ENCODE data around the gene CFDP1.

Gene CFDP1

DNA sequence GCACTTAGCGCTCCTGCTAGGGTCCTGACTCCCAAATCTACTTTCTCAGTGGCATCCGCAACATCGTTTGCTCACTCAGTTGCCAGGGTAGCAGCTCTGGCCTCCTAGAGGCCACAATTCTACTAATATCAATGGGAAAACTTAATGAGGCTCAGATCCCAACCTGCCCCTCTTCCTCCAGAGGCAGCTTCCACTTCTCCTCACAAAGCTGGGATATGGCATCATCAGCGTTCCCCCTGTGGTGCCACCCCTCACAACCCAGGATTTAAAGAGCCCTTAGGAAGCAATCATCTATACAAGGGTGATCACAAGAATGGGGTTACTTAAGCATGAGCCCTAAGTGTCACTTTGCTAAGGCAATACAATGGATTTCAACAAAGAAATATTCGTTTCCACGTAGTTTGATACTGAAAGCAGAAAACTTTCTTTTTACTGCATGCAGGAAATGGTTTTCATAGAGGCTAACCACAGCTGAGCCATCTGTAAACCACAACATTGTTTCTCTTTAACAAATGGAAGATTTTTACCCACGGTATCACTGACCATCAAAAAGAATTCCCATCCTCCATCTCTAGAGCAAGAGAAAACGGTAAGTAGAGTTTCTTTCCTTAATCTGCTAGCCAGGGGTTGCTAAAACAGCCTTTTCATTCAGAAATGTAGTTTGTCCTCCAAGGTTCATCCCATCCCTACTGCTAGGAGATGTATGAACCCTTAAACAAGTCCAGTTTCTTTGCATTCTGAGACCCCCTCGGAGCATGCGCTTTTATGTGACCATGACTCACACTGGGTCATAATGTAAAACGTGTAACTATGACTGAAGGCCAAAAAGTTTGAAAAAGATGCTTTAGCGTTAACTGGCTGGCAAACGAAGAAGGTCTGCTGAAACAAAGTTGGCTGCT, 113.5 kb downstream of the CFDP1 start:
- no peak for DNase-seq (ENCODE audit: low read depth in 2 of 2)

DNA sequence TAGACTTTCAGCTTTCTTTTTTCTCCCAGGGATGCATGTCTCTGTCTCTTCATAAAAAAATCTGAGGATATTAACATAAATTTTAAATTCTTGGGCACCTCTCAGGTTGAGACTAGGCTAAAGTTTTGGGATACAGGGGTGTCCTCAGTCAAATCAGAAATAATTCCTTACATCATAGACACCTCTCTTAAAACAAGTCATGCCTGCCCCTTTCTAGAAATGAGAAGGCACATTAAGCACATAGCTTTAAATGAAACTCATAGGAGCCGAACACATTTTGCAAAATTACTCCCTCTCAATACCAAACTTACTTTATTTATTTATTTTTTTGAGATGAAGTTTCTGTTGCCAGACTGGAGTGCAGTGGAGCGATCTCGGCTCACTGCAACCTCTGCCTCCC, 114.6 kb downstream of the CFDP1 start:
- DNase-seq (ENCODE audit: low read depth in 2 of 2), result no peak

DNA sequence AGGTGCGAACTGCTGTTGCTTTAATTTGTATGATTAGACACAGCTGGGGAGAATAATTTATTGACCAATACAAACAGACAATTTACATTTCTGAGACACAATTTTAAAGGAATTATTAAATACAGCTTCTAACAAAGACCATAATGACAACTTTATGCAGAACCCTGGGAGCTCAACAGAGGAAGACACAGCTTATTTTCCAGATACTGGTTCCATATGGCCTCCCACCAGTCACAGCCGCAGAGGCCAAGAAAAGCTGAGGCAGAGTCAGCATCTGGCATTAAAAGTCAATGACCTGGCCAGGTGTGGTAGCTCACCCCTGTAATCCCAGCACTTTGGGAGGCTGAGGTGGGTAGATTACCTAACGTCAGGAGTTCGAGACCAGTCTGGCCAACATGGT, 115.8 kb downstream of the CFDP1 start:
- no peak for DNase-seq (ENCODE audit: low read depth in 2 of 2)

DNA sequence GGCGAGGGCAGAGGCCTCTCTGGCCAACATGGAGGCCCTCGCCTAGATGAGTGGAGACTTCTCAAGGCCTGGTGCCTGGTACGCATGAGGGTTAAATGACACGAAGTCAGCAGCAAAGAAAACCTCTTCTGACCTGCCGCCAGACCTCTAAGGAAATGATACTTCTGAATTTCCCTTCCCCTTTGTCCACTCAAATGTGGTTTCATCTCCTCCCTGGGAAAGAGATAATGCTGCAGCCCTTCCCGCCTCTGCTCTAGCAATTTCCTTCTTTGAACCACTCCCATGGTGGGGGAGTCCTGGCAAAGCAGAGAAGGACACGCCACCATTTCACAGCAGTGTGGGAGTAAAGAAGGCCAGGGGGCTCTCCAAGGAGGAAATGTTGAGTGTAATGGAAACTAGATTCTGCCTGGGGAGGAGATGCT, 116.2 kb downstream of the CFDP1 start:
- DNase-seq (ENCODE audit: low read depth in 2 of 2), result no peak

DNA sequence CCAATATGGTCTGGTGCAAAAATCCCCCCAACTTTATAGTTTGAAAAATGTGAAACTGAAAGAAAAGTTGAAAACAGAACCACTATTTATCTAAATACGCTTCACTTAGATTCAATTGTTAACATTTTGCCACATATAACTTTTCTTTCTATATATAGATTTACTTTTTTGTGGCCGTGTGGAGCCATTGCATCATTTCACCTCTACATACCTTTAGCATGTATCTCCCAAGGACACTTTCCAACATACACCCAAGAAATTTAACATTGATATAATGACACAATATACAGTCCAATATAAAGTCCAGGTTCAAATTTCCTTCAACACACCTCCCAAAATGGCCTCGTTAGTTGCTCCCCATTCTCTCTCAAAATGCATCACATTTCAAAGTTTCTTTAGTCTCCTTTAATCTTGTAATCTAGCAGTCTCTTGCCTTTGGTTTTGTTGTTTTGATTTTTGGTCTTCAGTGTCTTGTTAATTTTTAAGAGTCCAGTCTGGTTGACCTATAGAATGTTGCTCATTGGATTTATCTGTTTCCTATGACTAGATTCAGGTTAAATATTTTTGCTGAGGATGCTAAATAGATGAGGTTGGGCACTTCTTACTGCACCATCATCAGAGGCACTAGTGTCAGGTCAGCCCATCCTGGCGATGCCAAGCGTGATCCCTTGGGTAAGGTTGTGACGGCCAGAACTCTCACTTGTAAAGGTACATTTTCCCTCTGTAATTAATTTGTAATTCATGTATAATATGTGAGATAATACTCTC, 117.6 kb downstream of the CFDP1 start:
- no peak for DNase-seq (ENCODE audit: low read depth in 2 of 2)

DNA sequence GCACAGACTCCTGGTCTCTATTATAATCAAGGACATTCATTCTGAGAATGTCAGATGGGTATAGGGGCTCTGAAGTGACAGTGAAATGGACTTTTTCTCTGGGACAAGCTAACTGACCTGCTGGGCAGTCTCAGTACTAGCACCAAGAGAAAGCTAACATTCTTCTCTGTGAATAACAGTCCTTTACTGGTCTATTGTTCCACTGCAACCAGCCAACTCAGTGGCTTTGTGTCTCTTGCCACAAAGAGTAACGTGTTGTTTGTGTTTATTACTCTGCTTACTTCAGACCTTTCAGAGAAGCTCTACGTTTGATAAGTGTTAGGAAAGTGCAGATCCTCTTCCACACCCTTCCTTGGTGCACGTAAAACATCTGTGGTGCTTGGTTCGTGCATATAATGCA, 120.4 kb downstream of the CFDP1 start:
- DNase-seq (ENCODE audit: low read depth in 2 of 2), result no peak

DNA sequence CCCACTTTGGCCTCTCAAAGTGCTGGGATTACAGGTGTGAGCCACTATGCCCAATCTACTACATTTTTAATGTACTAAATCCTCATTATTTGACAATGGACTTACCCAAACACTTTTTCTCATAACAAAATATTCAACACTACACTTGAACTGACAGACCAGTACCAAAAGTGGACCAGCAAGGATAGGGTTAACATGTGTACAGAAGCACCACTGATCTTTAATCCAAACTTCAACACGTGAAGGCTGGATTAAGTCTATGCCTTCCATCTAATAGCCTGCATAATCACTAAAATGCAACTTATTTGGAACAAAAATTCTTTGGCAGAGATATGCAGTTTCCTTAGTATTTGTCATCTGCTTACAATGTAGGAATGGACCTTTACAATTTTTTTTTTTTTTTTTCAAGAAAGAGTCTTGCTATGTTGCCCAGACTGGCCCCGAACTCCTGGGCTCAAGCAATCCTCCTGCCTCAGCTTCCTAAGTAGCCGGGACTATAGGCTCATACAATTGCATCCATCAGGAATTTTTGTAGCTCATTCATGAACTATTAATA, 121.8 kb downstream of the CFDP1 start:
- no peak for DNase-seq (ENCODE audit: low read depth in 2 of 2)

DNA sequence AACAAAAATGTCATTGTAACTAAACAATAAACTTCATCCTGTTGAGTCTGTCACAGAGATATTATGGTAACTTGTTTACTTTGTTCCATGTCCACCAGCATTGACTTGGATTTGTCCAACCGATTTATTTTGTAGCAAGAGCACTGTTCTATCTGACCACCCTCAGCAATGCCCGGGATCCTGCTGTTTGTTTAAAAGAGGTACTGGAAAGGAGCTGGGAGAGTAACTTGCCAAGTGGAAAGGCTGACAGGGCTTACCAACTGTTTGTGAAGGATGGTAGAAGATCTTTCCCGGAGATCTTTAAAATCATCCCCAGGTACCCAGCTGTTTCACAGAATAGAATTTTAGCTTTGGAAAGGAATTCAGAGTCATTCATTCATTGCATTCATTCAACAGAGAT, 122.8 kb downstream of the CFDP1 start:
- no peak for DNase-seq (ENCODE audit: low read depth in 2 of 2)

DNA sequence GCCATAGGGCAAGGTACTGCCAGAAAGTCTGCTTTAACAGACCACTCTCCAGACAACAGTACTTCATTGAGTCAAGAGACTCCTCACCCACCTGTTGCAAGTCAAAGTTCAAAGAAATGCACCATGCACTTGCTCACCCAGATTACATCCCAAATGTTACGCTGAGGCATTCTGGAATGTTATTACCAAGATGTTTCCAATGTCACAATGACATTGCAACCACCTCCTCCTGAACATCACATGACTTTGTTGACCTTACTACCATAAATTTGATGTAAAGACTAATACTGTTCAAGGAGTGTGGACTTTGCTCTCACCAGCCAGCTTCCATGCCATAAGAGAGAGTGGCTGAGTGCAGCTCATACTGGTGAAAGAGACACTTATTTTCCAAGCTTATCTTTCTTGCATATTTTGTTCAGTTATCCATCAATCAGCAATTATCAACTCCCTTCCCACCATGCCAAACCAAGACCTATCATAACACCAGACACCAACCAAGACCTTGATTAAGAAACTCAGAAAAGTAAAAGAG, 123.3 kb downstream of the CFDP1 start:
- DNase-seq (ENCODE audit: low read depth in 2 of 2), result no peak

DNA sequence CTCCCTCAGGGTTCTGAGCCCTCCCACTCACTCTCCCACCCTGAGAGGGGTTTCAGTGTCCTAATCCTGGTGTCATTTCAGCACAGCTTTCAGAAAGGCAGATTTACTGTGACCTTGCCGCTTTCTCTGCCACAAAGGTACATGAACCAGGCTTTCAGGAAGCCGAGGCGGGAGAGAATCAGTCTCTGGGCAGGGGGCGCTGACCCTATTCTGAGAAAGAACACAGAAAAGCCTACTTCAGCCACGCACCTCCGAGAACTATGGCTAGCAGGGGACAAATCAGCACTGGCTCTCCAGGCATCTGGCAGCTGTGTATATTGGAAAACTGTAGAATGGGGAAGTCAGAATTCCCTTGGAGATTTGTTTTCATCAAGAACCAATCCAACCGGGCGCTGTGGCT, 124.1 kb downstream of the CFDP1 start:
- DNase-seq (ENCODE audit: low read depth in 2 of 2), result no peak

DNA sequence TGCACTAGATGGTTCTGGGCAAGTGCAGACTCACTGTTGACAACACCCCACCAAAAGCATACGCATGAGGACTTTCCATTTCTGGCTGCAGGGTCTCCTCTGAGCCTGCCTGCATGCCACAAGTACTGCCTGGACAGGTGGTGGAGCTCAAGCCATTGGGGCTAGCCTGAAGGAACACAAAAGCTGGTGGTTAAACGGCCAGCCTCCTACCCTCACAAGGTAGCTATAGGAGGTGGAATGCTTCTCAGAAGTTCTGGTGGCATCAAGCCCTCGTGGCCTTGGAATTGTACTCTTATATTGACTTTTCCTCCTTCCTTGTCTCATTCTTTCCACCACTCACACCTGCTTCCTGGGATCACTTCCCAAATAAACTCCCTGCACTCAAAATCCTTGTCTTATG, 125.3 kb downstream of the CFDP1 start:
- no peak for DNase-seq (ENCODE audit: low read depth in 2 of 2)

DNA sequence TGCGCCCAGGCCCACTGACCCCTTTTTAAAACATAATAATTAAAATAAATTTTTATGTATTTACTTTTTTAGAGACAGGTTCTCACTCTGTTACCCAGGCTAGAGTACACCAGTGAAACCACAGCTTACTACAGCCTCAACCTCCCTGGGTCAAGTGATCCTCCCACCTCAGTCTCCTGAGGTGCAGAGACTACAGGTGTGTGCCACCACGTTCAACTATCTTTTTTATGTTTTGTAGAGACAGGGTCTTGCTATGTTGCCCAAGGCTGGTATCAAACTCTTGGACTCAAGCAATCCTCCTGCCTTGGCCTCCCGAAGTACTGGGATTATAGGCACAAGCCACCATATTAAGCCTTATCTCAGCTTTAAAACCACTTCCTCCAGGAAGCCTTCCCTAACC, 125.8 kb downstream of the CFDP1 start:
- no peak for DNase-seq (ENCODE audit: low read depth in 2 of 2)

DNA sequence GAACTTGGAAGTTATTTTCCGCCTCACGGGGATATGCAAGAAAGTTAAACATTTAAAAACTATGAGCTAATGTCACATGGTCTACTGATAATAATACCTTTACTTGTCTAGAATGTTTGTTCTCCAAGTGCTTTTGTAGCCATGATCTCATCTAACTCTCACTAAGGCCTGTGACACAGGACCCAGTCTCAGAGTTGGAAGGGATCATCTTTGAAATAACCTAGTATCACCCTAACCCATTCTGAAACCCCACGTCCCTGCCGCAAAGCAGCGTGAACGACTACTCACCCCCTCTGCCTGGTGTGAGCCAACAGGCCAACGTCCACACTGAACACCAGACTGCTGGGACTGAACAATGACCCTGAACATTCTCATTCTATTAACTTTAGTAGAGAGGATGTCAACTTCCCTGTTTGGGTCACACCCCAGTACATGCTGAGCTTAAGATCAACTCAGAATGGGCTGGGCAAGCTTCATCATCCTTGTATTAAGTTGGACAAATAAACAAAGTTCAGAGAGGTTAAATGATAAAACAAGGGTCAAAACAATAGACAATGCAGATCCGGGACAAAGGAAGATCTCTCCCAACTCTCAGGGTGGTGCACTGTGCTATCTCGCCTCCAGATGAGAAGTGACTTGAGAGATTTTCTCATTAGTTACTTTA, 127.1 kb downstream of the CFDP1 start:
- DNase-seq (ENCODE audit: low read depth in 2 of 2), result no peak

DNA sequence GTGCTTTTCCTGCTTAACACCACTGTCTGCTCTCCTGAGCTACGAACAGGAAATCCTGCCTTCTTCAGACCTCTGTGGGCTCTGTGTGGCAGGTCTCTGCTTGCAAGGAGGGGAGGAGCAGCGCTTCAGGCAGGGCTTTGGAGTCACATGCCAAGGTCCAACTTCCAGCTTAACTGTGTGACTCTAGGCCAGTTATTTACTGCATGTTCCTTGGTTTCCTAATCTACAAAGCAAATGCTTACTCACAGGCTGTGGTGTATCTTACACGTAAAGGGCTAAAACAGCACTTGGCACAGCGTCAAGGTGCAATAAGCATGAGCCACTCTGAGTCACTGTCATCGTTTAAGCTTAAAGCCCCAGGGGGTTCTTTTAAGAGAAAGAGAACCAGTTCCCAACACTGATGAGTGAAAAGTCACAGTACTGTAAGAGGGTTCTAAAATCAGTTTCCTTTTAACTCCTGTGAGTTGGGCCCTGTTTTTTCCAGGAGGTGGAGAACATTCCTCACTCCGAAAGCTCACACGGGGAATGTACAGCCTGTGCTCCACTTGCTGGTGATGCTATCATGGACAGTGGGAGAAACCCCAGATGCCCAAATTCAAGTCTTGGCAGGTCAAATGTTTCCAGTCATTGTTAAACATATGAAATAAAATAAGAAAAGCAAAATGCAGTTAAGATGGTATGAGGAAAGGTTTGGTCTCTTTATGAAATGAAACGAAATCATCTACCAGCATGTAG, 127.8 kb downstream of the CFDP1 start:
- peak; percentile 35 for DNase-seq (ENCODE audit: low read depth in 2 of 2)

DNA sequence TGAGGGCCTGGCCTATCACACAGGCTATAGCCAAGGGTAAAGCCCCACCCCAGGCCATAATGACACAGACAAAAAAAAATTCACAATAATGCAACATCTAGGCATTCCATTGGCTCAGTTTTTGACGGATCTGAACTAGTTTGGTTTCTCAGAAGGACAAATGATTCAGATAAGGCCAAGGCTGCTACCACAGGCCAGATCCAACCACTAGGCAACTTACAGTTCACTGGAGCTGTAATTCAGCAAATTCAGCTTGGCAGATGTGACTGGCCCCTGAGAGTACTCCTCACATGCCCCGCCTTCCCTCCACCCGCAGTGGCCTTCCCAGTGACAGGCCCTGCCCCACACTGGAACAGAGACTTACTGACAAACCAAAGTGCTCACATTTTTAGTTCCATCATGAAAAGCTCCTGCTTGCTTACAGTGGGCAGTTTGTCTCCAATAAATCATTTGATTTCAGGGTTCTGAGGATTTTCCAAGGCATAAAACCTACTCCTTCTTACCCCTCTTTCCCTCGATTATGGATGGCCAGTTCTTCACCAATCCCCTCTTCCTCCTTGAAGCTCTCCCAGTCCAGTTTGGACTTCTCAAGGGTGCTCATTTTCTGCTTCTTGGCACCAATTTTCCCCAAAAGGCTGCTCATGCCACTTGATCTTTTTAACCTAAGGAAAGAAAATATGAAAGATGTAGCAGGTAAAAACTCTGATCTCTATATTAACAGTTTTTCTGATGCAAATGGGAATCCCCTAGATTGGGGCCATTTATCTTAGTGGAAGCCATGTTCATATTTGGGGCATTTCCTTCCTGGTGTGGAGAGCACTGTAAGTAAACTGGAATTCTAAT, 128.6 kb downstream of the CFDP1 start:
- DNase-seq (ENCODE audit: low read depth in 2 of 2), result no peak

DNA sequence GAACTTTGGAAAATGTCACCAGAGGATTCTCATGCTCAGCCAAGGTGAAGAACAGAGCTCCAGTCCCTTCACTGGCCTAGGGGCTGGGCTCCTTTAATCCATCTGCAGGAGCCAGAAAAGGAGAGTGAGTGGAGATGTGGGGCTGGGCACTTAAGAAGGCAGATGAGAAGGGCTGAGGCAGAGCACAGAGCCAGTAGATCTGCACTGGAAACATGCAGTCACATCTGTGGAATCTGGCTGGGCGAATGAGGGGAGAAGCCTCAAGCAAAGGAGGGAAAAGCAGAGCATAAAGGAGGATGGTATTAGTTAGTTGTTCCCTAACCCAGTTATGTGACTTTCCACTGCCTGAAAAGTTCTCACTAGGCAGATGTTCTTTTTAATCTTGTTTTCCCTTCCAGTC, 131.5 kb downstream of the CFDP1 start:
- DNase-seq (ENCODE audit: low read depth in 2 of 2), result no peak

DNA sequence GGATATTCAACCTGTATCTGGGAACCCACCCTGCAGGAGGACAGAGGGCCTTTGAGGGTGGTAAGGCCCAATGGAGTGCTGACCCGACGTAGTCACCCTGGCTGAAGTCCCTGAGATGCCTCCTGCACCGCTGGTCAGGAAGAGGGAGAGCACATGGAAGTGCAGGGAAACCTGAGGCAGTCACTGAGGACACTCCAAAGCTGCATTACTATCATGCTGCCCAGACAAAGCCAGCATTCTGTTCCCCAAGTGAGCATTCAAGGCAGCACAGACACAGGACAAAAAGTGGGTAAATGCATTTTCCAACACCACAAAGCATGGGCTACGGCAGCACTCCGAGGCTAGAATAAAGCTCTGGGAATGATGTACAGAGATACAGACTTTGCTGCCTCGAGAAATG, 135.0 kb downstream of the CFDP1 start:
- DNase-seq (ENCODE audit: low read depth in 2 of 2), result no peak

DNA sequence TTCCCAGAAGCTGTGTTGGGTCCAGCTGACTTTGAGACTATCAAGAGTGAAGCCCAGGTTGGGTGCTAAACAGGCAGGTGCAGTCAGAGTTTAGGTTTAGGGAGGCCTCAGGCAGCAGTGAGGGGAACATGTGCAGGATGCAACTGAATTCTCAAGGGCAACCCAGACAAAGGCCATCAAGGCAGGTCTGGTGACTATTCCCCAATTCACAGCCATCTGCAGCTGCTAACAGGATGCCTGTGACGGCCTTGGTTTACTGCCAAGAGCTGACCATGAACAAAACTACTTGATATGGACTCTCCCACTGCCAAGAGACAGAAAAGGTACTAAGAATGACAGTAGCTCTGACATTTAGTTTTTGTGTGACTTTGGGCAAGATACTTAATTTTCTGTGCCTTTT, 136.7 kb downstream of the CFDP1 start:
- DNase-seq (ENCODE audit: low read depth in 2 of 2), result no peak

DNA sequence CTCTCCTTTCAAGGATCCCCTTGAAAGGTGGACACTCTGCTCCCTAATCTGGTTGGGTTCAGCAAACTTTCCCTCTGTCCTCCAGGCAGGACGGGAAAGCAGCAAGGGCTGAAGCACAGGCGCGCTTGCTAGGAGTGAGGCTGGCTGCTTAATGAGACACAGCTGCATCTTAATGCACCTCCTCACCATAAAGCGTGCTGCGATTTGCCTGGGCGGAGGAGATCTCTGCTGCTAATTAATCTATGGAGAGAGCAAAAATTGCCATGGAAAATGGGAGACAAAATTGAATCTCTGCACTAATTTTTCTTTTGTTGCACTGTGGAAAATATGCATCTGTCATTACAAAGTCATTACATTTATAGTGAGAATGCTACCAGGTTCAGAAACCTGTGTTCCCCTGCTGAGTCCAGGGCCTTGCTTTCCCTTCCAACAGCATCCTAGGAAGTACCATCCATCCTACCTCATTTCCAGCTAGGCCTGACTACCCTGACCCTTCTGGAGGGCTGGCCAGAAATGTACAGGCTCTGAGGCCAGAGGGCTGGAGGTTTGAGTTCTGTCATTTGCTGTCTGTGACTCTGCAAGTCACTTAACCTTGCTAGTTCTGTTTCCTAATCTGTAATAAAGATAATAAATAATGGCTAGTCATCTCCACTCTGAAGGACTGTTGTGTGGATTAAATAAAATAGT, 138.4 kb downstream of the CFDP1 start:
- no peak for DNase-seq (ENCODE audit: low read depth in 2 of 2)

DNA sequence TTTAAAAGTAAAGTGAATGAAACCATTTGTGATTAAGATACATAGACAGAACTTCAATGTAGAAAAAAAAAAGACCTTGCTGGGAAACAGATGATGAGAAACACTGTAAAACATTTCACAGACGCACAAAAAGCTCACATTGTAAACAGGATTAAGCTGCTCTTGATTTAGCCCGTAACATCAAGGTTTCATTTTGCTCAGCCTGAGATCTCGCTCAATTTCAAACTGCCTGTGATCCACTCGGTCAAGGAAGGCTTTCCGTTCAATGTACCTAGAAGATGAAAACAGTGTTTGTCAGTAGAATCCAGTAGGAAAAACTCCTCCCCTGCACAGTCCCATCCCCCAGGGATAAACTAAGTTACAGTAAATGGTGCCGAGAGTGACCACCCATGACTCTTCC, 139.5 kb downstream of the CFDP1 start:
- no peak for DNase-seq (ENCODE audit: low read depth in 2 of 2)

Measured in stimulated activated CD4-positive, alpha-beta T cell treated with anti-CD3 and anti-CD28 coated beads, Interleukin-1b, Interleukin-23, amount 100 ng/mL, for 4 hours (primary cell).